HEK293T (cell line): Measurements from ENCODE around the gene TPRA1.

ENCODE experiments used
- CTCF ChIA-PET: fragments of 350-600 bp; formaldehyde crosslinking; extraction: SDS; loops from one replicate; lab custom pipeline; 2021; ENCODE audit warnings: antibody characterized with exemption, inconsistent platforms; lab: Yijun Ruan, JAX
- POLR2A ChIA-PET: fragments of 350-600 bp; formaldehyde crosslinking; extraction: SDS; loops from one replicate; lab custom pipeline; 2020; ENCODE audit warnings: antibody characterized with exemption, inconsistent platforms; lab: Yijun Ruan, JAX
- DNase-seq: peaks from one replicate; pipeline ENCODE4 v3.0.0; 2012; ENCODE audit warnings: mixed read lengths; ENCODE audit errors: extremely low spot score
- ARNT ChIP-seq: fragments of 450-650 bp; IDR thresholded peaks from 2 replicates; pipeline ENCODE4 v1.6.1; 2017; ENCODE audit warnings: mild to moderate bottlenecking
- BHLHE40 ChIP-seq: fragments of 450-650 bp; IDR thresholded peaks from 2 replicates; pipeline ENCODE4 v1.6.1; 2016; ENCODE audit warnings: mild to moderate bottlenecking, moderate library complexity, borderline replicate concordance
- CTBP1 ChIP-seq: fragments of 450-650 bp; IDR thresholded peaks from 2 replicates; pipeline ENCODE4 v1.6.1; 2016; ENCODE audit warnings: borderline replicate concordance
- ELF4 ChIP-seq: fragments of 450-650 bp; IDR thresholded peaks from 2 replicates; pipeline ENCODE4 v1.6.1; 2017; ENCODE audit warnings: antibody characterized with exemption
- FOXA1 ChIP-seq: fragments of 450-650 bp; IDR thresholded peaks from 2 replicates; pipeline ENCODE4 v1.6.1; 2016; ENCODE audit warnings: mild to moderate bottlenecking
- FOXK2 ChIP-seq: fragments of 450-650 bp; IDR thresholded peaks from 2 replicates; pipeline ENCODE4 v1.6.1; 2016; ENCODE audit warnings: mild to moderate bottlenecking
- FOXM1 ChIP-seq: fragments of 450-650 bp; IDR thresholded peaks from 2 replicates; pipeline ENCODE4 v1.6.1; 2017; ENCODE audit warnings: mild to moderate bottlenecking, borderline replicate concordance
- HDGF ChIP-seq: fragments of 450-650 bp; IDR thresholded peaks from 2 replicates; pipeline ENCODE4 v1.6.1; 2017; ENCODE audit warnings: antibody characterized with exemption, borderline replicate concordance
- L3MBTL2 ChIP-seq: fragments of 450-650 bp; conservative IDR thresholded peaks from 2 replicates; pipeline ENCODE4 v1.6.1; 2016; ENCODE audit warnings: mild to moderate bottlenecking
- LEF1 ChIP-seq: fragments of 450-650 bp; IDR thresholded peaks from 2 replicates; pipeline ENCODE4 v1.6.1; 2017; ENCODE audit warnings: mild to moderate bottlenecking, borderline replicate concordance
- NFRKB ChIP-seq: fragments of 450-650 bp; IDR thresholded peaks from 2 replicates; pipeline ENCODE4 v1.6.1; 2016; ENCODE audit warnings: mild to moderate bottlenecking, moderate library complexity
- SP1 ChIP-seq: fragments of 450-650 bp; IDR thresholded peaks from 2 replicates; pipeline ENCODE4 v1.6.1; 2017
- SUZ12 ChIP-seq: fragments of 450-650 bp; IDR thresholded peaks from 2 replicates; pipeline ENCODE4 v1.6.1; 2016; ENCODE audit warnings: mild to moderate bottlenecking
- TARDBP ChIP-seq: fragments of 450-650 bp; IDR thresholded peaks from 2 replicates; pipeline ENCODE4 v1.6.1; 2016
- ZNF384 ChIP-seq: fragments of 450-650 bp; IDR thresholded peaks from 2 replicates; pipeline ENCODE4 v1.6.1; 2016
- TF ChIP-seq, protein P1 (sequence below): fragments of 450-650 bp; IDR thresholded peaks from 2 replicates; pipeline ENCODE4 v1.6.1; 2016

Gene TPRA1

DNA sequence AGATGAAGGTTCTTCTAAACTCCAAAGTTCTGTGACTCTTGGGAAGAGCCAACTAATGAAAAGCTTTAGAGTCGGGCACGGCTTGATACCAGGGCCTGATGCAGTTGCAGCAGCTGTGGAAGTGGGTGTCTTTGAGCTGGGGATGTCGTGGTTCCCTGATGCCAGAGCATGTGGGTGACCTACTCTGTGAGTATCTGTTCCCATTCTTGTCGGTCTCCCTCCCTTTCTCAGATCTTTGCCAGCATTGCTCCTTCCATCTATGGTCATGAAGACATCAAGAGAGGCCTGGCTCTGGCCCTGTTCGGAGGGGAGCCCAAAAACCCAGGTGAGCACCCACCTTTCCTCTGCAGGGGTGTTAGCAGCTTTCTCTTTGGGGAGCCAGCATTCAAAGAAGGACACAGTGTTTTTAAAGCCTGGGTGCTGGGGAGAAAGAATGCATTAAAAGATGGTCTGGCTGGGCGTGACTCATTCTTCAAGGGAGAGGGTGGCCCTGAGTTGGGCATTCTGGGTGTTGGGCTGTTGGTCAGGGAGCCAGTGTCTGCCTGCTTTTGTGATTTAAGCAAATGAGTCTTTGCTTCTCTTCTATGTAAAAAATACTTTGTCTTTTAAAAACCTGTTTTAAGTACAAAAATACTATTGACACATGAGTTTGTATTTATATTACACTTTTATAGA, 25.2 kb upstream of the TPRA1 start:
- TF ChIP-seq LEF1 (no peak), HDGF (no peak), BHLHE40 (no peak), FOXA1 (no peak), FOXK2 (no peak)
- ChIA-PET CTCF (no interaction called here), POLR2A (no interaction called here)
- no peak for DNase-seq

DNA sequence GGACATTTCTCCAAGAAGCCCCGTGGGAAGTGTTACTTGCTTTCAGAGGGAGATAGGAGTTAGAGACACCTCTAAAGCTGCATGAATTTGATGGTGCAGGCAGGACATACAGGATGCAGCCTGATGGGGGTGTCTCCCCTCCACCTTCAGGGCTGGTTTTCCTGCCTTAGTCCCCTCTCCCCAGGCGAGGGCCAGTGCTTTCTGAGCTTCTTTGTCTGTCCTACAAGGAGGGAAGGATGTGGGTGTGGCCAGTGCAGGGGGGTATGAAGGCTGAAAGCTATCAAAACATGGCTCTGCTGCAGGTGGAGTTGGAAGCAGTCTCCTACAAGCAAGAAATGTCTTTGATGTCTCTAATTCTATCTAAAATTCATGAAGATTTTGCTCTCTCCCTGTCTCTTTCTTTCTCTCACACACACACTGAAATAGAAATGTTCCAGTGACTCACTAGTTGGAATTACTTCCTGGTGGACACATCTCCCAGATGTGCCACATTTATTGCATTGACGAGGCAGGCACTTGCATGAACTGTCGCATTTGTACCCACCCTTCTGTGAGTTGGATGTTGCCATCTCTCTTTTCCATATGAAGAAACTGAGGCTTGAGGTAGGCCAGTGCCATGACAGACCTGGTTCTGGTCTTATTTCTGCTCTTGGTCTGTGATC, 24.5 kb upstream of the TPRA1 start:
- POLR2A ChIA-PET: no interaction called here
- no peak for TF ChIP-seq FOXA1
- TF ChIP-seq ELF4: no peak
- no peak for TF ChIP-seq ARNT
- TF ChIP-seq L3MBTL2: no peak
- no peak for TF ChIP-seq LEF1
- no peak for TF ChIP-seq TARDBP
- CTCF ChIA-PET: no interaction called here

DNA sequence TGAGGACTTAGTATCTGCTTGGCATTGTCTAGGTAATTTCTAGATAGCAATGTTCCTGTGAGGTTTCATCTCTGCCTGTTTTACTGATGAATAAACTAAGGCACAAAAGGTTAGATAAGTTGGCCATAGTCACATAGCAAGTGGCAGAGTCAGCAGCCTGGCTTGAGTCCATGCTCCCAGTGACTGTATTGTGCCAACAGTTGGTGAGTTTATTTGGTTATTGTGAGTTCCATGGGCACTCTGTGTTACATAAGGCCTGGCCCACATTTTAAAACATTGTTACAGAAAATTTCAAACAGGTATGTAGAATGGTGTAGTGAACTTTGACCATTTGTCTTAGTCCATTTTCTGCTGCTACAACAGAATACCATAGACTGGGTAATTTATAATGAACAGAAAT, 22.9 kb upstream of the TPRA1 start:
- DNase-seq: no peak
- POLR2A ChIA-PET: no interaction called here
- TF ChIP-seq LEF1: no peak
- no peak for TF ChIP-seq ZNF384
- no peak for TF ChIP-seq TARDBP
- TF ChIP-seq NFRKB: no peak
- CTCF ChIA-PET: no interaction called here

More for the DNA sequence above, 24.5 kb upstream of the TPRA1 start:
- no peak for DNase-seq

DNA sequence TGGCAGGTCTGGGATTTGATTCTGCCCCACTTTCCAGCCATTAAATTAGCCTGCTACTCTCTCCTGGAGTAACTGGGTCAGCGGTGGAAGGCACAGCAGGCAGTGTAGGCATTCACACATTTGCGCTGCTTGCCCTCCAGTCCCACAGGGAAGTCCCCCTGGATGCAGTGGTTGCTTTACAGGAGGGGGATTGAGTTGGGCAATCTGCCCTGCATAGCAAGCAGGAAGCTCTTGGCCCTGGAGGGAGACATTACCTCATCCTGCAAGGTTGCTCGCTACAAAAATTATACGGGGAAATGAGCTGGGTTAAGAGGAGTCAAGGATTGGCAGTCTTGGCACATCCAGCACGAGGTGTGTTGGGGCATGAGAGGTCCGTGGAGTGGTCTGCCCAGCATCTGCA, 22.4 kb upstream of the TPRA1 start:
- ChIA-PET CTCF (no interaction called here), POLR2A (no interaction called here)
- no peak for DNase-seq
- TF ChIP-seq FOXK2 (no peak), FOXA1 (no peak), SUZ12 (no peak), TARDBP (no peak), BHLHE40 (no peak), SP1 (no peak)

DNA sequence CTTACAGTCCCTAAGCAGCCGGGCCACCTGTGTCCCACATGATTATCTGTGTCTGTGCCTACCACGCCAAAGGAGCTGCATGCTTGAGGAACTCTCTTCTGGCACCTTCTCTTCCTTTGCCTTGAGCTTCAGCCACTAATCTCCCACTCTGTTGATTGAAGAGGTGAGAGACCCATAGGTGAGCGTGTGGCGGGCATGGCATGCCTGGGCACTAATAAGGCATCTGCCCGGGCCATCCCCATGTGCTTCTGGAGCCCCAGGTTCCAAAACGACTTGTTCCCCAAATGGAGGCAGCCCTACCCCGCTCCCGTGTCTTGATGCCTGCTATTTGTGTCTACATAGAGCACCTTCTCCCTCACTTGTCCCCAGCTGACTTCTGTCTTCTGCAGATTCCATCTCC, 20.7 kb upstream of the TPRA1 start:
- ChIA-PET POLR2A (interaction anchor here (1.1 to 1.9 kb wide), 3 partner anchors 9 to 17 kb away, joined by 3 to 6 read pairs (median 4); no protein-coding TSS in a partner anchor), CTCF (no interaction called here)
- TF ChIP-seq FOXA1: no peak
- no peak for TF ChIP-seq BHLHE40
- no peak for TF ChIP-seq LEF1
- no peak for TF ChIP-seq FOXM1
- no peak for TF ChIP-seq CTBP1
- no peak for TF ChIP-seq HDGF
- no peak for TF ChIP-seq ELF4
- TF ChIP-seq TARDBP: no peak
- TF ChIP-seq ZNF384: no peak
- TF ChIP-seq NFRKB: no peak
- TF ChIP-seq, protein P1, sequence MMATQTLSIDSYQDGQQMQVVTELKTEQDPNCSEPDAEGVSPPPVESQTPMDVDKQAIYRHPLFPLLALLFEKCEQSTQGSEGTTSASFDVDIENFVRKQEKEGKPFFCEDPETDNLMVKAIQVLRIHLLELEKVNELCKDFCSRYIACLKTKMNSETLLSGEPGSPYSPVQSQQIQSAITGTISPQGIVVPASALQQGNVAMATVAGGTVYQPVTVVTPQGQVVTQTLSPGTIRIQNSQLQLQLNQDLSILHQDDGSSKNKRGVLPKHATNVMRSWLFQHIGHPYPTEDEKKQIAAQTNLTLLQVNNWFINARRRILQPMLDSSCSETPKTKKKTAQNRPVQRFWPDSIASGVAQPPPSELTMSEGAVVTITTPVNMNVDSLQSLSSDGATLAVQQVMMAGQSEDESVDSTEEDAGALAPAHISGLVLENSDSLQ: no peak
- no peak for TF ChIP-seq SUZ12
- TF ChIP-seq FOXK2: no peak
- no peak for TF ChIP-seq ARNT
- TF ChIP-seq SP1: no peak
- no peak for TF ChIP-seq L3MBTL2
- no peak for DNase-seq

DNA sequence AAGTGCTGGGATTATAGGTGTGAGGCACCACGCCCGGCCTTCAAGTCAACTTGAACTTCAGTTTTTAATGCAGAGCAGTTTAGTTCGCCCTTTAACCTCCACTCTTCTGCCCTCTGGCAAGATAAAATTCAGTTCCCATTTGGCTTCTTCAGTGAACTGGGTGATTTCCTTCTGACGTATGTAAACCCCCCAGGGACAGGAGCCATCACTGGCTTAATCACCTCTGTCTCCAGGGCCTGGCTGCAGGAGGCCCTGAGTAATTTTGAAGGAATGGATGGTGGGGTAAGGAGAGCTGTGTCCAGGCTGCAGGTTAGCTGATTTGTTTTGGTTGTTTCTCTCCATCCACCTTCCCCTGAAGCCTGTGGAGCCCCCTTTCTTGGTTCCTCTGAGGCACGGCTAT, 19.6 kb upstream of the TPRA1 start:
- ChIA-PET POLR2A (interaction anchor here (1.1 to 1.9 kb wide), 2 partner anchors 8 to 13 kb away, joined by 4 to 6 read pairs; no protein-coding TSS in a partner anchor), CTCF (no interaction called here)
- no peak for TF ChIP-seq CTBP1
- no peak for TF ChIP-seq SP1
- TF ChIP-seq, protein P1: no peak
- TF ChIP-seq FOXA1: no peak
- no peak for DNase-seq

DNA sequence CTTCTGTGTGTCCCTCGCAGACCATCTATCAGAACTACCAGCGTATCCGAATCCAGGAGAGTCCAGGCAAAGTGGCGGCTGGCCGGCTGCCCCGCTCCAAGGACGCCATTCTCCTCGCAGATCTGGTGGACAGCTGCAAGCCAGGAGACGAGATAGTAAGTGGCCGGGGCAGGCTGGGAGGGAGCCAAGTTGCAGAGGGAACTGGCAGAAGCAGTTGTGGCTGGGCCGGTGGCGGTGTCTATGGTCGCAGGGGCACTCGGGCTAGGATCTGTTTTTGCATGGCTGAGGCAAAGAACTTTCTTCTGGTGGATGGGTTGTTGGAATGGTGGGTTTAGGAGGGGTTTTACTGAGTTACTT, 17.8 kb upstream of the TPRA1 start:
- TF ChIP-seq HDGF (no peak), ELF4 (no peak), ARNT (no peak), FOXM1 (no peak), FOXA1 (no peak), SP1 (no peak), L3MBTL2 (no peak), SUZ12 (no peak), NFRKB (no peak), TARDBP (no peak), BHLHE40 (no peak), LEF1 (no peak), FOXK2 (no peak)
- no peak for DNase-seq
- CTCF ChIA-PET: no interaction called here
- POLR2A ChIA-PET: interaction anchor here (3.6 kb wide), 1 partner anchor 10 kb away, joined by 15 read pairs; the partner anchor contains the start of gene MCM2
